Lung (tissue), 12 donors: ENCODE data around the gene MED12L. TPM values are rescaled to one million over a fixed set of nuclear protein-coding genes. Genes with fewer than 3 reads are reported as not detected.

Experiments
- ATAC-seq: fragments of 200-7000 bp; cut with Tn5 transposase; one replicate; pipeline ENCODE4 v1.9.1; 2020; ENCODE audit warnings: moderate number of reproducible peaks; ENCODE audit not compliant: insufficient read depth, low FRiP score
- DNase-seq, 3 donors: peaks; one replicate each; pipeline ENCODE4 v3.0.0-alpha.2; 2013 to 2017
- H3K27ac ChIP-seq, 2 donors: one replicate each; pipeline ENCODE4 v1.5.1; 2013; ENCODE audit warnings: mild to moderate bottlenecking in 2 of 2, moderate library complexity in 2 of 2, control low read depth in 1 of 2, inconsistent platforms in 1 of 2, low read depth in 1 of 2, low read length in 1 of 2
- H3K27me3 ChIP-seq, 3 donors: one replicate each; pipeline ENCODE4 v1.5.1; 2013; ENCODE audit warnings: low read length in 2 of 3; ENCODE audit not compliant: control insufficient read depth in 3 of 3, insufficient read depth in 3 of 3
- H3K36me3 ChIP-seq, 4 donors: one replicate each; pipeline ENCODE4 v1.5.1; 2013; ENCODE audit warnings: low read length in 4 of 4, mild to moderate bottlenecking in 1 of 4, moderate library complexity in 1 of 4; ENCODE audit not compliant: control insufficient read depth in 4 of 4, insufficient read depth in 4 of 4
- H3K4me1 ChIP-seq, 5 donors: one replicate each; pipeline ENCODE4 v1.5.1; 2013; ENCODE audit warnings: low read length in 5 of 5, mild to moderate bottlenecking in 2 of 5, moderate library complexity in 1 of 5; ENCODE audit not compliant: control insufficient read depth in 5 of 5, insufficient read depth in 5 of 5
- H3K4me3 ChIP-seq: one replicate; pipeline ENCODE4 v1.5.1; 2013; ENCODE audit warnings: mild to moderate bottlenecking, control low read depth, moderate library complexity
- H3K9ac ChIP-seq, 2 donors: one replicate each; pipeline ENCODE4 v1.5.1; 2013; ENCODE audit warnings: low read length in 2 of 2, control low read depth in 1 of 2; ENCODE audit not compliant: insufficient read depth in 1 of 2
- H3K9me3 ChIP-seq, 4 donors: one replicate each; pipeline ENCODE4 v1.5.1; 2013; ENCODE audit warnings: low read length in 3 of 4, mild to moderate bottlenecking in 1 of 4, moderate library complexity in 1 of 4; ENCODE audit not compliant: control insufficient read depth in 4 of 4, insufficient read depth in 3 of 4
- WGBS, 2 donors: extraction: QIAGEN DNeasy Blood & Tissue Kit; methylation state at CpG; one replicate each; pipeline ENCODE4 v1.1.7; 2013; 5-methylcytosine and 5-hydroxymethylcytosine counted together
- polyA plus RNA-seq, 2 donors: library from polyadenylated mRNA; stranded (reverse); fragments of 200-250 nt; gene quantifications; one replicate each; pipeline ENCODE4 v1.2.1, GENCODE V29; 2013
- total RNA-seq, 2 donors: library from RNA; depleted of rRNA in 1 of 2; stranded (reverse); fragments of >200 nt in 1 of 2; gene quantifications; one replicate each; pipeline ENCODE4 v1.2.1, GENCODE V29; 2014 to 2021
- TF ChIP-seq, protein P1 (sequence below): IDR thresholded peaks from 2 replicates; pipeline ENCODE4 v1.5.1; 2012; ENCODE audit warnings: mild to moderate bottlenecking; ENCODE audit errors: control extremely low read depth, extremely low read depth
- donor health status: control.
- donor health status: control.
- donor health status: Bipolar disorder and iron deficiency.
- donor health status: healthy.
- donor health status: DM: yes; HTN: yes; CAD: no.

The MED12L gene
- total and polyA plus RNA-seq, 4 donors, result 0.02 to 0.82 (median 0.30) TPM

DNA sequence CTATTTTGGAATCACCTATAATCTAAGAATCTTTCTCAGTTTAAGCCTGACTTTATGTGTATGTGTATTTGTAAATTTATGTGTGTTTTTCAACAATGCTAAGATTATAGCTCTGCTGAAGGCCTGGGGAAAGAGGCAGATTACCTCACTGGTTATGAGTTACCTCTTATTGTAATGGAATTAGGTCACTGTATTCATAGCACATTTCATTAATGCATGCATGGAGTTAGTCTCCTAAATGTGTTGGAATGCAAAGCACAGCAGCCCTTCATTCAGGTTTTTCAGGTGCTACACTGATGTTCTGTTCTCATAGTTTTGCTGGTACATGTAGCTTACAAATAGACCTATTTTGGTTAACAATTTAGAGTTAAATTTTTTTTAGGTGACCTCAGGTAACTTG lies 221.7 kb downstream of the MED12L start:
- no peak for ATAC-seq
- no peak overlapping the region for H3K27ac ChIP-seq

DNA sequence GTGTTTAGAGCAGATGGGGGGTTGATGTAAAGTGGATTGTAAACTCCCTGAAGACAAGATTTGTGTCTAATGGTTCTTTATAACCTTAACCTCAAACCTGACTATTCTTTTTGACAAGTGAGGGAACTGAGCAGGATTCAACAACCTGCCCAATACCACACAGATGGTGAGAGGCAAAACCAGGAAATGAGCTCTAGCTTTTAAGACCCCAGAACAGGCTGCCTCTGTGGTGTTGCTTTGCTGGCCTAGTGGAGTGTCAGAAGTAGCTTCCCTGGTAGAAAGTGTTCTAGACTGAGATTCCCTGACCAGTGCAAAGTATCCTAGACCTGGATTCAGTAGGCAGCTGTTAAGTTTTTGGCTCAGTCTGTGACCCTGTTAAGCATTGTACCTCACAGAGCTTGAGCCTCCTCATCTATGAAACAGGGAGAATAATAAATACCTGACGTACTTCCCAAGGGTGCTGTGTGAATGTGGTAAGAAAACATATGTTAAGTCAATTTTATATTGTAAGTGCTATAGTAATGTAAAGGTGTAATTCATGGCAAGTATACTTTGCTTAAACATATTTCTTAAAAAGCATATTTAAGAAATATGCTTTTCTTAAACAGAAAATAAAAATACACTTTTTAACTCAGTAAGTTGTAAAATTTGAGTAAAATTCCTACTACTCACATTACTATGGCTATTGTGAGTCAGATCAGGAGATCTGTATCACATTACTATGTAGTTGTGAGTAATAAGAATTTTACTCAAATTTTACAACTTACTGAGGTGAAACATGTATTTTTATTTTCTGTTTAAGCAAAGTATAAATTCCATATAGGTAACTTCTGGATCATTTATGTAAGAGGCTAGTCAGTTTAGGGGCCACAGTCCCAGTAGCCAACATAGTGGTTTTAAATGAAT lies 222.4 kb downstream of the MED12L start:
- Histone ChIP-seq H3K9me3 (no peaks in the 10 kb centered on the region), H3K36me3 (no peaks in the 10 kb centered on the region), H3K27ac (no peak overlapping the region), H3K4me3 (no peak overlapping the region), H3K27me3 (no peaks in the 10 kb centered on the region), H3K4me1 (peaks cover 0 to 4% (median 0%) of the 10 kb centered on the region in 5 donors), H3K9ac (no peak overlapping the region)
- 87 to 91% methylated on average over 1 of the region's 1 CpG for WGBS, 2 donors
- TF ChIP-seq, protein P1, sequence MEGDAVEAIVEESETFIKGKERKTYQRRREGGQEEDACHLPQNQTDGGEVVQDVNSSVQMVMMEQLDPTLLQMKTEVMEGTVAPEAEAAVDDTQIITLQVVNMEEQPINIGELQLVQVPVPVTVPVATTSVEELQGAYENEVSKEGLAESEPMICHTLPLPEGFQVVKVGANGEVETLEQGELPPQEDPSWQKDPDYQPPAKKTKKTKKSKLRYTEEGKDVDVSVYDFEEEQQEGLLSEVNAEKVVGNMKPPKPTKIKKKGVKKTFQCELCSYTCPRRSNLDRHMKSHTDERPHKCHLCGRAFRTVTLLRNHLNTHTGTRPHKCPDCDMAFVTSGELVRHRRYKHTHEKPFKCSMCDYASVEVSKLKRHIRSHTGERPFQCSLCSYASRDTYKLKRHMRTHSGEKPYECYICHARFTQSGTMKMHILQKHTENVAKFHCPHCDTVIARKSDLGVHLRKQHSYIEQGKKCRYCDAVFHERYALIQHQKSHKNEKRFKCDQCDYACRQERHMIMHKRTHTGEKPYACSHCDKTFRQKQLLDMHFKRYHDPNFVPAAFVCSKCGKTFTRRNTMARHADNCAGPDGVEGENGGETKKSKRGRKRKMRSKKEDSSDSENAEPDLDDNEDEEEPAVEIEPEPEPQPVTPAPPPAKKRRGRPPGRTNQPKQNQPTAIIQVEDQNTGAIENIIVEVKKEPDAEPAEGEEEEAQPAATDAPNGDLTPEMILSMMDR, result no peak
- DNase-seq (no peak), ATAC-seq (no peak)

More for the DNA sequence above, 221.7 kb downstream of the MED12L start:
- TF ChIP-seq, protein P1, result no peak
- no peaks in the 10 kb centered on the region for H3K9me3 ChIP-seq
- H3K27me3 ChIP-seq, result no peaks in the 10 kb centered on the region
- no peak overlapping the region for H3K9ac ChIP-seq
- H3K36me3 ChIP-seq, result no peaks in the 10 kb centered on the region
- peaks cover 0 to 4% (median 0%) of the 10 kb centered on the region in 5 donors for H3K4me1 ChIP-seq
- no peak for DNase-seq
- H3K4me3 ChIP-seq, result no peak overlapping the region

DNA sequence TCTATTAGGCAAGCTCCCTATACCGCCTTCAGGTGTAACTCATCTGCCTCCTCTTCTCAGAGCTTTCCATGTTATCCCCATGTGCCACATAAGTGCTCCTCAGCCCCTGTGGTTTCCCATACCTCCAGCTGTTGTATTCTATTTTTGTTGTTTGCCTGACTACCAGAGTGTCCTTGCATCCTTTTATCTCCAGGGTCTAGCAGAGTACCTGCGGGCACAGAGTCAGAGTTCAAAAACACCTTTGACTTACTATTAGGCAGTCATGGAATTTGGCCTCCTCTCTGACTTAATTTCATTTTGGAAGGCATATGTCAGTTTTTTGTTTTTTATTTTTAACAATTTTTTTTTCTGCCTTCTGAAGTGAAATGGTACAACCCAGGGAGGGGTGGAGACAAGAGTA lies 224.1 kb downstream of the MED12L start:
- no peaks in the 10 kb centered on the region for H3K36me3 ChIP-seq
- 95 to 96% methylated on average over 2 of the region's 2 CpGs for WGBS, 2 donors

More for the DNA sequence above, 224.1 kb downstream of the MED12L start:
- DNase-seq (no peak), ATAC-seq (no peak)
- Histone ChIP-seq H3K9ac (no peak overlapping the region), H3K27ac (no peak overlapping the region), H3K4me3 (no peak overlapping the region), H3K27me3 (no peaks in the 10 kb centered on the region), H3K9me3 (no peaks in the 10 kb centered on the region), H3K4me1 (peaks cover 0 to 4% (median 0%) of the 10 kb centered on the region in 5 donors)
- TF ChIP-seq, protein P1, result no peak
